Endothelial cell (in vitro differentiated cells): ENCODE results near the gene RPP25L. TPM values are rescaled to one million over a fixed set of nuclear protein-coding genes. Genes with fewer than 3 reads are reported as not detected.
"Not testable (repeated sequence)": the region's sequence is repeated elsewhere in the genome, so short reads cannot be mapped to it uniquely, and the experiment has no call there.

Source experiments
- DNase-seq: peaks from one replicate; pipeline ENCODE4 v3.0.0; 2021; ENCODE audit warnings: low spot score
- H3K27ac Mint-ChIP-seq: one replicate; pipeline ENCODE4 v1.8.0; 2021; ENCODE audit warnings: mixed read lengths, inconsistent platforms; ENCODE audit not compliant: unreplicated experiment
- H3K27me3 Mint-ChIP-seq: one replicate; pipeline ENCODE4 v1.8.0; 2021; ENCODE audit warnings: mild to moderate bottlenecking, moderate library complexity, mixed read lengths, inconsistent platforms; ENCODE audit not compliant: unreplicated experiment
- H3K36me3 Mint-ChIP-seq: one replicate; pipeline ENCODE4 v1.8.0; 2021; ENCODE audit warnings: mild to moderate bottlenecking, low read depth, mixed read lengths, inconsistent platforms; ENCODE audit not compliant: unreplicated experiment
- H3K4me1 Mint-ChIP-seq: one replicate; pipeline ENCODE4 v1.8.0; 2021; ENCODE audit warnings: mild to moderate bottlenecking, mixed read lengths, inconsistent platforms; ENCODE audit not compliant: unreplicated experiment
- H3K4me3 Mint-ChIP-seq: one replicate; pipeline ENCODE4 v1.8.0; 2021; ENCODE audit warnings: mild to moderate bottlenecking, mixed read lengths, inconsistent platforms; ENCODE audit not compliant: unreplicated experiment
- H3K9me3 Mint-ChIP-seq: one replicate; pipeline ENCODE4 v1.8.0; 2021; ENCODE audit warnings: mixed read lengths, inconsistent platforms; ENCODE audit not compliant: unreplicated experiment
- CTCF ChIP-seq: fragments of 200-600 bp; sonication (generic); IDR thresholded peaks from one replicate; pipeline ENCODE4 v1.5.0; 2021; ENCODE audit warnings: antibody characterized with exemption; ENCODE audit not compliant: unreplicated experiment
- total RNA-seq: library from RNA; stranded (reverse); fragmentation: NEBNext Ultra II Directional; extraction: Animal tissue kit (Norgen Biotek cat#: 25700); gene quantifications from one replicate; pipeline ENCODE4 v1.2.1, GENCODE V29; 2021; ENCODE audit not compliant: unreplicated experiment

RPP25L gene
- total RNA-seq, 1 donor from 2014 or later, result 12.9 TPM

- Mint-ChIP-seq H3K27ac (no peak overlapping the region), H3K27me3 (peaks cover 15% of the 10 kb centered on the region), H3K4me1 (peaks cover 22% of the 10 kb centered on the region), H3K4me3 (peak overlapping the region; percentile 92), H3K9me3 (no peaks in the 10 kb centered on the region), H3K36me3 (peaks cover 11% of the 10 kb centered on the region)
- no peak for TF ChIP-seq CTCF
- DNase-seq, result no peak
Measured at GRCh38 chr9:34647651-34648050, 35.8 kb upstream of the RPP25L start.

GRCh38 chr9:34647084-34647403 is 35.1 kb upstream of the RPP25L start:
- H3K36me3 Mint-ChIP-seq, result peaks cover 11% of the 10 kb centered on the region

GRCh38 chr9:34646211-34647083 is 34.5 kb upstream of the RPP25L start, which contains the start of gene GALT:
GALT (plus strand) TSS chr9:34646675; CDS start chr9:34646705, 30 bp downstream.
- Mint-ChIP-seq H3K9me3 (no peaks in the 10 kb centered on the region), H3K4me1 (peaks cover 12% of the 10 kb centered on the region), H3K27ac (peak within 1 kb of the TSS; percentile 18), H3K27me3 (peaks cover 12% of the 10 kb centered on the region), H3K4me3 (peak within 1 kb of the TSS; percentile 92), H3K36me3 (peaks cover 11% of the 10 kb centered on the region)
- TF ChIP-seq CTCF, result peak; percentile 26
- peak; percentile 95 for DNase-seq

More at GRCh38 chr9:34647084-34647403, 35.1 kb upstream of the RPP25L start:
- H3K27me3 Mint-ChIP-seq, result peaks cover 13% of the 10 kb centered on the region
- TF ChIP-seq CTCF, result no peak
- H3K4me1 Mint-ChIP-seq, result peaks cover 16% of the 10 kb centered on the region
- no peaks in the 10 kb centered on the region for H3K9me3 Mint-ChIP-seq
- H3K27ac Mint-ChIP-seq, result no peak overlapping the region
- H3K4me3 Mint-ChIP-seq, result peak overlapping the region; percentile 92
- DNase-seq, result no peak

GRCh38 chr9:34644766-34645314 is 32.9 kb upstream of the RPP25L start:
- no peak for TF ChIP-seq CTCF
- Mint-ChIP-seq H3K4me1 (peaks cover 11% of the 10 kb centered on the region), H3K4me3 (no peak overlapping the region), H3K36me3 (peaks cover 11% of the 10 kb centered on the region), H3K27me3 (peaks cover 11% of the 10 kb centered on the region), H3K9me3 (no peaks in the 10 kb centered on the region), H3K27ac (no peak overlapping the region)
- DNase-seq, result no peak

GRCh38 chr9:34642679-34643078 is 30.8 kb upstream of the RPP25L start:
- DNase-seq, result no peak
- Mint-ChIP-seq H3K4me3 (no peak overlapping the region), H3K27me3 (peaks cover 12% of the 10 kb centered on the region), H3K4me1 (peaks cover 9% of the 10 kb centered on the region), H3K36me3 (peaks cover under 1% of the 10 kb centered on the region), H3K27ac (no peak overlapping the region), H3K9me3 (no peaks in the 10 kb centered on the region)
- TF ChIP-seq CTCF, result no peak

- DNase-seq, H3K4me3 Mint-ChIP-seq, H3K9me3 Mint-ChIP-seq, H3K27ac Mint-ChIP-seq, H3K27me3 Mint-ChIP-seq, H3K36me3 Mint-ChIP-seq: not testable (repeated sequence)
- H3K4me1 Mint-ChIP-seq, result peaks cover 11% of the 10 kb centered on the region
Measured at GRCh38 chr9:34639322-34639721, 27.4 kb upstream of the RPP25L start.
